HepG2 (cell line): ENCODE data around the gene CRKL. TPM values are rescaled to one million over a fixed set of nuclear protein-coding genes. Genes with fewer than 3 reads are reported as not detected.
A peak's percentile ranks its signal among the peaks of the same experiment; 100 is the strongest.

Source experiments
- ATF4 ChIP-seq, 2 experiments: fragments of 450-650 bp in 1 of 2; sonication (generic) in 1 of 2; formaldehyde crosslinking; IDR thresholded peaks; 2 replicates each; pipeline versions ENCODE4 v1.5.0 to v1.8.0; 2020 to 2022; ENCODE audit warnings: mild to moderate bottlenecking in 1 of 2, missing genetic modification reagents in 1 of 2
- CHCHD3 ChIP-seq: sonication (generic); formaldehyde crosslinking; IDR thresholded peaks from 2 replicates; pipeline ENCODE4 v1.8.0; 2022; ENCODE audit warnings: mild to moderate bottlenecking, missing genetic modification reagents, moderate library complexity
- HMGXB3 ChIP-seq: sonication (generic); formaldehyde crosslinking; IDR thresholded peaks from 2 replicates; pipeline ENCODE4 v1.4.0; 2020; ENCODE audit warnings: missing genetic modification reagents, borderline replicate concordance
- HOXA9 ChIP-seq: sonication (generic); formaldehyde crosslinking; IDR thresholded peaks from 2 replicates; pipeline ENCODE4 v1.8.1; 2022; ENCODE audit warnings: missing genetic modification reagents, mild to moderate bottlenecking, moderate library complexity, borderline replicate concordance
- MIER3 ChIP-seq: IDR thresholded peaks from 2 replicates; pipeline ENCODE4 v1.6.1; 2016; ENCODE audit warnings: missing compliant biosample characterization, borderline replicate concordance
- PAF1 ChIP-seq: IDR thresholded peaks from 2 replicates; pipeline ENCODE4 v1.6.1; 2016; ENCODE audit warnings: missing genetic modification reagents, missing compliant biosample characterization
- PAWR ChIP-seq: sonication (generic); formaldehyde crosslinking; IDR thresholded peaks from 2 replicates; pipeline ENCODE4 v1.4.0; 2020; ENCODE audit warnings: missing genetic modification reagents, mild to moderate bottlenecking, borderline replicate concordance
- SIX1 ChIP-seq: sonication (generic); formaldehyde crosslinking; IDR thresholded peaks from 2 replicates; pipeline ENCODE4 v1.4.0; 2020; ENCODE audit warnings: missing genetic modification reagents, borderline replicate concordance
- TAF15 ChIP-seq: fragments of 200-400 bp; formaldehyde crosslinking; IDR thresholded peaks from one replicate; pipeline ENCODE4 v1.6.1; 2018; ENCODE audit warnings: mild to moderate bottlenecking, low read depth, low read length; ENCODE audit not compliant: poor library complexity, severe bottlenecking
- ZFP36 ChIP-seq: fragments of 150-350 bp; IDR thresholded peaks from 2 replicates; pipeline ENCODE4 v1.6.1; 2018; ENCODE audit warnings: borderline replicate concordance, low read length, low read depth; ENCODE audit not compliant: partially characterized antibody
- ZMYM4 ChIP-seq: sonication (generic); formaldehyde crosslinking; IDR thresholded peaks from 2 replicates; pipeline ENCODE4 v1.8.1; 2023; ENCODE audit warnings: mild to moderate bottlenecking, missing genetic modification reagents
- ZNF468 ChIP-seq: sonication (generic); formaldehyde crosslinking; IDR thresholded peaks from 2 replicates; pipeline ENCODE4 v1.8.0; 2022; ENCODE audit warnings: mild to moderate bottlenecking, moderate library complexity, missing genetic modification reagents
- ZNF558 ChIP-seq: sonication (generic); formaldehyde crosslinking; IDR thresholded peaks from 2 replicates; pipeline ENCODE4 v1.9.0; 2022; ENCODE audit warnings: mild to moderate bottlenecking, missing genetic modification reagents, borderline replicate concordance
- ZNF569 ChIP-seq: sonication (generic); formaldehyde crosslinking; IDR thresholded peaks from 2 replicates; pipeline ENCODE4 v1.5.0; 2020; ENCODE audit warnings: mild to moderate bottlenecking, missing genetic modification reagents, moderate library complexity, borderline replicate concordance
- polyA plus RNA-seq, 8 experiments: library from polyadenylated mRNA; depleted of rRNA in 3 of 8; stranded (reverse) in 7 of 8; unstranded in 1 of 8; fragments of >200 nt; fragmentation: Illumina TruSeq in 4 of 8; extraction: Trizol in 4 of 8; gene quantifications; 2 replicates each; pipeline versions ENCODE4 v1.2.1 to v1.2.3, GENCODE V29; 2011 to 2016; ENCODE audit warnings: low read depth in 4 of 8, missing spikeins in 1 of 8, mixed read lengths in 1 of 8; ENCODE audit not compliant: insufficient read depth in 1 of 8
- total RNA-seq, 5 experiments: library from RNA; depleted of rRNA; stranded (reverse); fragments of >200 nt; fragmentation: Illumina TruSeq; extraction: Trizol; gene quantifications; 2 replicates each; pipeline ENCODE4 v1.2.3, GENCODE V29; 2016; ENCODE audit warnings: low read depth in 1 of 5
- TF ChIP-seq, protein P1 (sequence below): sonication (generic); formaldehyde crosslinking; IDR thresholded peaks from 2 replicates; pipeline ENCODE4 v1.8.1; 2022; ENCODE audit warnings: low read depth, mild to moderate bottlenecking, missing genetic modification reagents

CRKL gene
- total and polyA plus RNA-seq, 2 of the 13 experiments (the other 11 are each of a cell fraction or from before 2014, with no cell fraction given): 37.4 to 60.6 TPM

GRCh38 chr22:20980938-20981722 is 63.9 kb downstream of the CRKL start (continued):
- TF ChIP-seq PAWR (CRISPR knock-in tag) (peak; percentile 1; the same call in 1 of the 2 replicates), HMGXB3 (no peak), HOXA9 (CRISPR knock-in tag) (no peak), ZNF569 (CRISPR knock-in tag) (no peak), MIER3 (no peak), ATF4 (CRISPR knock-in tag; IDR thresholded peaks at IDR 0.05) (no peak), PAF1 (CRISPR knock-in tag) (no peak), ZNF558 (CRISPR knock-in tag) (0 out of 2 replicates have a peak, but pooled peaks have one; percentile 2), ZMYM4 (CRISPR knock-in tag) (no peak), ZFP36 (no peak), SIX1 (CRISPR knock-in tag) (no peak), CHCHD3 (no peak), TAF15 (no peak), ZNF468 (no peak)
- TF ChIP-seq, protein P1, sequence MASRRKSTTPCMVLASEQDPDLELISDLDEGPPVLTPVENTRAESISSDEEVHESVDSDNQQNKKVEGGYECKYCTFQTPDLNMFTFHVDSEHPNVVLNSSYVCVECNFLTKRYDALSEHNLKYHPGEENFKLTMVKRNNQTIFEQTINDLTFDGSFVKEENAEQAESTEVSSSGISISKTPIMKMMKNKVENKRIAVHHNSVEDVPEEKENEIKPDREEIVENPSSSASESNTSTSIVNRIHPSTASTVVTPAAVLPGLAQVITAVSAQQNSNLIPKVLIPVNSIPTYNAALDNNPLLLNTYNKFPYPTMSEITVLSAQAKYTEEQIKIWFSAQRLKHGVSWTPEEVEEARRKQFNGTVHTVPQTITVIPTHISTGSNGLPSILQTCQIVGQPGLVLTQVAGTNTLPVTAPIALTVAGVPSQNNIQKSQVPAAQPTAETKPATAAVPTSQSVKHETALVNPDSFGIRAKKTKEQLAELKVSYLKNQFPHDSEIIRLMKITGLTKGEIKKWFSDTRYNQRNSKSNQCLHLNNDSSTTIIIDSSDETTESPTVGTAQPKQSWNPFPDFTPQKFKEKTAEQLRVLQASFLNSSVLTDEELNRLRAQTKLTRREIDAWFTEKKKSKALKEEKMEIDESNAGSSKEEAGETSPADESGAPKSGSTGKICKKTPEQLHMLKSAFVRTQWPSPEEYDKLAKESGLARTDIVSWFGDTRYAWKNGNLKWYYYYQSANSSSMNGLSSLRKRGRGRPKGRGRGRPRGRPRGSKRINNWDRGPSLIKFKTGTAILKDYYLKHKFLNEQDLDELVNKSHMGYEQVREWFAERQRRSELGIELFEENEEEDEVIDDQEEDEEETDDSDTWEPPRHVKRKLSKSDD: 0 out of 2 replicates have a peak, but pooled peaks have one; percentile 18
